Chondrocyte (in vitro differentiated cells): ENCODE results near the gene KCNQ1. TPM values are rescaled to one million over a fixed set of nuclear protein-coding genes. Genes with fewer than 3 reads are reported as not detected.

ENCODE experiments used
- DNase-seq: peaks from one replicate; pipeline ENCODE4 v3.0.0; 2021; ENCODE audit warnings: mixed read lengths, low spot score
- H3K27ac Mint-ChIP-seq: one replicate; pipeline ENCODE4 v1.8.0; 2021; ENCODE audit warnings: mild to moderate bottlenecking, moderate library complexity, mixed read lengths; ENCODE audit not compliant: unreplicated experiment
- H3K27me3 Mint-ChIP-seq: 2 replicates; pipeline ENCODE4 v1.8.0; 2021; ENCODE audit warnings: low read depth, mixed read lengths
- H3K36me3 Mint-ChIP-seq: 2 replicates; pipeline ENCODE4 v1.8.0; 2021; ENCODE audit warnings: low read depth, mixed read lengths
- H3K4me1 Mint-ChIP-seq: 2 replicates; pipeline ENCODE4 v1.8.0; 2021; ENCODE audit warnings: low read depth, mild to moderate bottlenecking, mixed read lengths
- H3K4me3 Mint-ChIP-seq: one replicate; pipeline ENCODE4 v1.8.0; 2021; ENCODE audit warnings: mild to moderate bottlenecking, moderate library complexity, mixed read lengths; ENCODE audit not compliant: unreplicated experiment
- H3K9me3 Mint-ChIP-seq: 2 replicates; pipeline ENCODE4 v1.8.0; 2021; ENCODE audit warnings: low read depth, mixed read lengths
- total RNA-seq: library from RNA; stranded (reverse); gene quantifications from 3 replicates; pipeline ENCODE4 v1.2.1, GENCODE V29; 2021
- TF ChIP-seq, protein P1 (sequence below): fragments of 200-600 bp; sonication (generic); IDR thresholded peaks from 2 replicates; pipeline ENCODE4 v1.5.0; 2021; ENCODE audit warnings: antibody characterized with exemption, mild to moderate bottlenecking, moderate library complexity

Gene KCNQ1
- total RNA-seq, 1 donor from 2014 or later: not detected

DNA sequence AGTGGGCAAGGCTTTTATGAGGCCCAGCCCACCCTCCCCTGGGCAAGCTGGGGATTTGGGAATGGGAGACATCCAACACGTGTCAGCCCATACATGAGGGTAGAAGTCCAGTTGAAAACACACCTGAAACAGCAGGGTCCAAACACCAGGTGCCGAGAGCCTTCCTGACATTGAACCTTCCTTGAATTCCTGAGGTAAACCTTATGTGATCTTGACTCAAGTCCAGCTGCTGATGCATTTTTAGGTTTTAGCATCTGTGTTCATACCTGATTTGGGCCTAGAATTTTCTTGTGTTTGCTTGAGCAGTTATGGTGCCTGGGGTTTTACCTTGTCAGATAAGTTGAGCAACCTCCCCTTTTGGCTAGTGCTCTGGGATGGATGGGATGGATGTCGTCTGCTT, 374.5 kb downstream of the KCNQ1 start:
- Mint-ChIP-seq H3K9me3 (peaks cover 40% of the 10 kb centered on the region), H3K4me1 (peaks cover 19% of the 10 kb centered on the region), H3K27me3 (no peaks in the 10 kb centered on the region), H3K4me3 (no peak overlapping the region), H3K36me3 (peaks cover 23% of the 10 kb centered on the region), H3K27ac (no peak overlapping the region)
- TF ChIP-seq, protein P1, sequence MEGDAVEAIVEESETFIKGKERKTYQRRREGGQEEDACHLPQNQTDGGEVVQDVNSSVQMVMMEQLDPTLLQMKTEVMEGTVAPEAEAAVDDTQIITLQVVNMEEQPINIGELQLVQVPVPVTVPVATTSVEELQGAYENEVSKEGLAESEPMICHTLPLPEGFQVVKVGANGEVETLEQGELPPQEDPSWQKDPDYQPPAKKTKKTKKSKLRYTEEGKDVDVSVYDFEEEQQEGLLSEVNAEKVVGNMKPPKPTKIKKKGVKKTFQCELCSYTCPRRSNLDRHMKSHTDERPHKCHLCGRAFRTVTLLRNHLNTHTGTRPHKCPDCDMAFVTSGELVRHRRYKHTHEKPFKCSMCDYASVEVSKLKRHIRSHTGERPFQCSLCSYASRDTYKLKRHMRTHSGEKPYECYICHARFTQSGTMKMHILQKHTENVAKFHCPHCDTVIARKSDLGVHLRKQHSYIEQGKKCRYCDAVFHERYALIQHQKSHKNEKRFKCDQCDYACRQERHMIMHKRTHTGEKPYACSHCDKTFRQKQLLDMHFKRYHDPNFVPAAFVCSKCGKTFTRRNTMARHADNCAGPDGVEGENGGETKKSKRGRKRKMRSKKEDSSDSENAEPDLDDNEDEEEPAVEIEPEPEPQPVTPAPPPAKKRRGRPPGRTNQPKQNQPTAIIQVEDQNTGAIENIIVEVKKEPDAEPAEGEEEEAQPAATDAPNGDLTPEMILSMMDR: no peak
- no peak for DNase-seq

DNA sequence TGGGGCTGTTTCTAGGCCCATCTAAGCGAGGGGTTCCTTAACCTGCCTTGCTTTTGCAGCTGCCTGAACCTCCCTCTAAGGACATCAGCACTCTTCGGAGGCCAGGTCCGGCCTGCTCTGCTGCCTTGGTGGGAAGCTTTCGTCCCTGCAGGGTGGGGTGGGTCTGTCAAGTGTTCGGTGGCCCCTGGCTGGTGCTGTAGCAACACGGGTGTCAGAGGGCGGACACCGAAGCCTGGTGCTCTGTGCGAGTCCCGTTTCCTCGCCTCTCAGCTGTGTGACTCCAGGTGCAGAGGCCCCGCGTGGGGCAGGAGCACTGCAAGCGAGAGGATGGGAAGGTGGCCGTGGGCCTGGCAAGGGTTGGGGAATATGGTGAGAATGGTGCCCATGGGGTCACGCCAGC, 376.2 kb downstream of the KCNQ1 start:
- H3K27me3 Mint-ChIP-seq: no peaks in the 10 kb centered on the region
- peaks cover 36% of the 10 kb centered on the region for H3K4me1 Mint-ChIP-seq
- DNase-seq: no peak
- TF ChIP-seq, protein P1: no peak
- peaks cover 38% of the 10 kb centered on the region for H3K9me3 Mint-ChIP-seq
- H3K4me3 Mint-ChIP-seq: no peak overlapping the region
- H3K27ac Mint-ChIP-seq: no peak overlapping the region
- peaks cover 20% of the 10 kb centered on the region for H3K36me3 Mint-ChIP-seq

DNA sequence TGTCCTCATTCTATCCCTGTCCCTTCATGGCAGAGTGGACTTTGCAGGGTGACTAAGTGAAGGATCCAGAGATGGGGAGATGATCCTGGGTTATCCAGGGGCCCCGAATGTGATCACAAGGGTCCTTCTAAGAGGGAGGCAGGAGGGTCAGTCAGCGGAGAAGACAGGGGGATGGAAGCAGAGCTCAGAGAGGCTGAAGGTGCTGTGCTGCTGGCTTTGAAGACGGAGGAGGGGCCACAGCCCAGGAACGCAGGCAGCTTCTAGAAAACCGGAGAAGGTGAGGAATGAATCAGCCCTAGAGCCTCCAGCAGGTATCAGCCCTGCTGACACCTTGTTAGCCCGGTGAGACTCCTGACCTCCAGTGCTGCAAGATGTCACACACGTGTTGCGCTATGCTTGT, 377.1 kb downstream of the KCNQ1 start:
- Mint-ChIP-seq H3K36me3 (peaks cover 19% of the 10 kb centered on the region), H3K4me1 (peaks cover 39% of the 10 kb centered on the region), H3K27me3 (no peaks in the 10 kb centered on the region), H3K27ac (no peak overlapping the region), H3K4me3 (no peak overlapping the region), H3K9me3 (peaks cover 37% of the 10 kb centered on the region)
- TF ChIP-seq, protein P1: no peak
- DNase-seq: no peak

DNA sequence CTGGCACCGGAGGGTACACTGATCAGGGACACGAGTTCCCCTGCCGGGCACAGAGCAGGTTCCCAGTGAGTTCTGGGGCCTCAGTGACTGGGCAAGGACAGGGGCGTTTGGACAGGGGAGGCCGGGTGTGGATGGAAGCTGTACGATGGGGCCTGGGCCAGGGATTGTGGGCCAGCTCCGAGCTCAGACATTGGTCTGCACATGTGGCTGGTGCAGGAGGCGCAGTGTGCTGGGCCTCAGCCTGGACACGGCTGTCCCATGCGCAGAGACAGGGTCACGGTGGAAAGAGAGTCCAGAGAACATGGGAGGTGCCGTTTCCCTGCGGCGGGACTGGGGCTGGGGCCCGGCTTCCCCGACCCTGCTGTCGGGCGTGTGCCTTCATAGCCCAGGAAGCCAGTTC, 380.0 kb downstream of the KCNQ1 start:
- Mint-ChIP-seq H3K9me3 (peaks cover 43% of the 10 kb centered on the region), H3K27me3 (no peaks in the 10 kb centered on the region), H3K27ac (peak overlapping the region; percentile 71), H3K36me3 (peaks cover 25% of the 10 kb centered on the region), H3K4me3 (no peak overlapping the region), H3K4me1 (peaks cover 31% of the 10 kb centered on the region)
- TF ChIP-seq, protein P1: no peak
- DNase-seq: no peak

DNA sequence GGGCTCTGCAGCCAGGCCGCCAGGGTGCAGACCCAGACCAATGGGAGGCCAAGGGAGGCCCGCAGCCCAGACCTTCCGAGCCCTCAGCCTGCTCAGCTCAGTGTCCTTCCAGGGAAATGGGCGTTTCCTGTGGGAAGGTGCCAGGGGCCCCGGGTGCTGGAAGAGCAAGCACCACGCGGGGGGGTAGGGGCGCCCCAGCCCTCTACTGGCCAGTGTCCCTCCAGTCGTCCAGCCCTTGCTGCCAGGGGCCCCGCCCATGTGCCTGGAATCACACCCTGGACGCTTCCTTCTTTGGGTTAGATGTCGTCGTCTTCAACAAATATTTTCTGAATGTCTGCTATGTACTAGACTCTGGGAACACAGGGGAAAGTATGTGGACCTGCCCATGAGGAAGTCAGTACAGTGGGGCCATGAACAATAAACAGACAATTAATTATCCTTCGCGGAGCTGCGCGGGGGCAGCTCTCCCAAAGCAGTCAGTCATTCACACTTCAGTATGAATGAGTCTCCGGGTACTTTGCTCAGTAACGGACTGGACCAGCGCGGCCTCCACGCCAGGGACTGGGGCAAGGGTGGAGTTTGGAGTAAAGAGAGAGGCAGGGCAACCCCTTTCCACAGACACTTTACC, 380.6 kb downstream of the KCNQ1 start:
- TF ChIP-seq, protein P1: peak; percentile 31
- Mint-ChIP-seq H3K36me3 (peaks cover 25% of the 10 kb centered on the region), H3K27ac (peak overlapping the region; percentile 94), H3K4me3 (peak overlapping the region; percentile 31), H3K9me3 (peaks cover 40% of the 10 kb centered on the region), H3K4me1 (peaks cover 31% of the 10 kb centered on the region), H3K27me3 (no peaks in the 10 kb centered on the region)
- no peak for DNase-seq
